OCI-LY7 (cell line): Measurements from ENCODE around the gene SLC44A5. TPM values are rescaled to one million over a fixed set of nuclear protein-coding genes. Genes with fewer than 3 reads are reported as not detected.
"Not testable (repeated sequence)": the region's sequence is repeated elsewhere in the genome, so short reads cannot be mapped to it uniquely, and the experiment has no call there.

ENCODE experiments used
- BruUV-seq: library from RNA; stranded (reverse); fragments of 400-500 nt; replicated peaks from 2 replicates; lab custom pipeline; 2021; lab: Mats Ljungman, UMichigan
- CTCF ChIA-PET: fragments of 300-600 bp; sonication (Branson Sonifier 250); formaldehyde crosslinking; loops from one replicate; lab custom pipeline; 2022; ENCODE audit warnings: antibody characterized with exemption; ENCODE audit not compliant: unreplicated experiment; lab: Charles Lee
- POLR2A ChIA-PET: fragments of 300-600 bp; sonication (Branson Sonifier 250); formaldehyde crosslinking; loops from one replicate; lab custom pipeline; 2022; ENCODE audit warnings: antibody characterized with exemption; lab: Charles Lee
- DNase-seq: peaks from one replicate; pipeline ENCODE4 v3.0.0-alpha.2; 2015; ENCODE audit warnings: low spot score
- H2AFZ ChIP-seq: fragments of 200-600 bp; sonication (generic), shearing (Covaris generic); 2 replicates; pipeline ENCODE4 v1.6.1; 2014; ENCODE audit warnings: mild to moderate bottlenecking, antibody characterized with exemption, low read length, moderate library complexity
- H3K27ac ChIP-seq: fragments of 200-600 bp; sonication (generic); 2 replicates; pipeline ENCODE4 v1.5.1; 2014; ENCODE audit warnings: mixed run types, low read depth, mild to moderate bottlenecking, moderate library complexity, low read length, inconsistent platforms; ENCODE audit not compliant: poor library complexity, severe bottlenecking
- H3K36me3 ChIP-seq: fragments of 200-600 bp; sonication (generic); 2 replicates; pipeline ENCODE4 v1.6.1; 2014; ENCODE audit warnings: mild to moderate bottlenecking, antibody characterized with exemption, low read length, moderate library complexity, mixed read lengths; ENCODE audit not compliant: insufficient read depth
- H3K4me1 ChIP-seq: fragments of 200-600 bp; sonication (generic); 2 replicates; pipeline ENCODE4 v1.5.1; 2014; ENCODE audit warnings: mild to moderate bottlenecking, low read length; ENCODE audit not compliant: insufficient read depth, poor library complexity, severe bottlenecking
- H3K4me2 ChIP-seq: fragments of 200-600 bp; sonication (generic); 2 replicates; pipeline ENCODE4 v1.6.1; 2014; ENCODE audit warnings: mild to moderate bottlenecking, low read length
- H3K4me3 ChIP-seq: fragments of 200-600 bp; sonication (generic); 2 replicates; pipeline ENCODE4 v1.5.1; 2014; ENCODE audit warnings: mild to moderate bottlenecking, low read depth, low read length; ENCODE audit not compliant: poor library complexity, severe bottlenecking
- H3K79me2 ChIP-seq: fragments of 200-600 bp; sonication (generic); 2 replicates; pipeline ENCODE4 v1.6.1; 2016; ENCODE audit warnings: low read depth, mild to moderate bottlenecking, low read length, moderate library complexity, mixed read lengths; ENCODE audit not compliant: insufficient read depth
- H3K9me2 ChIP-seq: fragments of 200-600 bp; sonication (generic); 2 replicates; pipeline ENCODE4 v1.6.1; 2016; ENCODE audit warnings: mild to moderate bottlenecking, low read length, mixed read lengths; ENCODE audit not compliant: insufficient read depth
- H3K9me3 ChIP-seq: fragments of 200-600 bp; sonication (generic); 2 replicates; pipeline ENCODE4 v1.6.1; 2014; ENCODE audit warnings: mild to moderate bottlenecking, mixed run types, low read length, mixed read lengths
- H4K20me1 ChIP-seq: fragments of 200-600 bp; sonication (generic); 2 replicates; pipeline ENCODE4 v1.6.1; 2014; ENCODE audit warnings: mild to moderate bottlenecking, antibody characterized with exemption, low read length, moderate library complexity, mixed read lengths; ENCODE audit not compliant: insufficient read depth
- CTCF ChIP-seq: fragments of 200-600 bp; sonication (generic); conservative IDR thresholded peaks from 2 replicates; pipeline ENCODE4 v1.5.1; 2014; ENCODE audit warnings: mild to moderate bottlenecking, antibody characterized with exemption, low read length, moderate library complexity, mixed read lengths
- EZH2phosphoT487 ChIP-seq: fragments of 200-600 bp; sonication (generic); IDR thresholded peaks from 2 replicates; pipeline ENCODE4 v1.6.1; 2018; ENCODE audit warnings: low read depth, borderline replicate concordance, mild to moderate bottlenecking, mixed run types, antibody characterized with exemption, low read length, moderate library complexity, mixed read lengths
- intact Hi-C: fragments of 100-400 bp; cut with micrococcal nuclease; formaldehyde crosslinking; loops from one replicate; pipeline ENCODE4 v1.10.0; 2022; ENCODE audit not compliant: unreplicated experiment
- total RNA-seq, 2 experiments: library from RNA; depleted of rRNA in 1 of 2; stranded (reverse); fragments of >200 nt in 1 of 2; shearing (Covaris generic) in 1 of 2; gene quantifications; 2 replicates each; pipeline ENCODE4 v1.2.3, GENCODE V29; 2014 to 2022

SLC44A5 gene
- total RNA-seq, 2 experiments from 2014 or later = not detected

GRCh38 chr1:75396260-75396659 is 214.7 kb downstream of the SLC44A5 start:
- H3K36me3 ChIP-seq = no peaks in the 10 kb centered on the region
- H3K4me2 ChIP-seq = no peak overlapping the region
- H4K20me1 ChIP-seq = no peaks in the 10 kb centered on the region
- ChIA-PET CTCF (no interaction called here), POLR2A (interaction anchor here (0.5 to 0.7 kb wide), 3 partner anchors 8 to 75 kb away, joined by 3 read pairs; no protein-coding TSS in a partner anchor)
- BruUV-seq = no TSS peak
- no peak overlapping the region for H3K27ac ChIP-seq
- no peaks in the 10 kb centered on the region for H3K79me2 ChIP-seq
- no peak for TF ChIP-seq CTCF
- TF ChIP-seq EZH2phosphoT487 = no peak
- H3K9me3 ChIP-seq = no peaks in the 10 kb centered on the region
- H3K9me2 ChIP-seq = no peaks in the 10 kb centered on the region
- no peak for DNase-seq
- no peak overlapping the region for H2AFZ ChIP-seq
- no peak overlapping the region for H3K4me3 ChIP-seq
- no peaks in the 10 kb centered on the region for H3K4me1 ChIP-seq
- intact Hi-C loops = no loop called here

- ChIA-PET POLR2A (interaction anchor here (0.8 kb wide), 1 partner anchor 9 kb away, joined by 3 read pairs; no protein-coding TSS in a partner anchor), CTCF (no interaction called here)
- intact Hi-C loops = no loop called here
- no peaks in the 10 kb centered on the region for H3K36me3 ChIP-seq
- H3K9me2 ChIP-seq = no peaks in the 10 kb centered on the region
- H4K20me1 ChIP-seq = no peaks in the 10 kb centered on the region
- no peak overlapping the region for H2AFZ ChIP-seq
- H3K4me2 ChIP-seq = no peak overlapping the region
- no peaks in the 10 kb centered on the region for H3K79me2 ChIP-seq
- TF ChIP-seq CTCF = no peak
- TF ChIP-seq EZH2phosphoT487 = no peak
- H3K4me3 ChIP-seq = no peak overlapping the region
- peak; percentile 4 for DNase-seq
- BruUV-seq = no TSS peak
- no peak overlapping the region for H3K27ac ChIP-seq
- H3K4me1 ChIP-seq = no peaks in the 10 kb centered on the region
- no peaks in the 10 kb centered on the region for H3K9me3 ChIP-seq
Measured at GRCh38 chr1:75394386-75395139, 216.4 kb downstream of the SLC44A5 start.

- Histone ChIP-seq H3K4me3 (no peak overlapping the region), H3K4me2 (no peak overlapping the region), H3K79me2 (no peaks in the 10 kb centered on the region), H3K4me1 (no peaks in the 10 kb centered on the region), H3K27ac (no peak overlapping the region), H4K20me1 (no peaks in the 10 kb centered on the region), H3K9me3 (no peaks in the 10 kb centered on the region), H2AFZ (no peak overlapping the region), H3K9me2 (no peaks in the 10 kb centered on the region), H3K36me3 (no peaks in the 10 kb centered on the region)
- no TSS peak for BruUV-seq
- DNase-seq = no peak
- intact Hi-C loops = no loop called here
- CTCF ChIA-PET = no interaction called here
- POLR2A ChIA-PET = no interaction called here
- TF ChIP-seq EZH2phosphoT487 = no peak
- no peak for TF ChIP-seq CTCF
Measured at GRCh38 chr1:75392278-75392677, 218.6 kb downstream of the SLC44A5 start.

GRCh38 chr1:75375476-75376447 is 235.2 kb downstream of the SLC44A5 start:
- CTCF ChIA-PET, H2AFZ ChIP-seq, H3K79me2 ChIP-seq, H4K20me1 ChIP-seq, BruUV-seq, H3K4me2 ChIP-seq, DNase-seq, H3K4me3 ChIP-seq, intact Hi-C loops, H3K27ac ChIP-seq, POLR2A ChIA-PET, H3K9me2 ChIP-seq, H3K9me3 ChIP-seq, H3K36me3 ChIP-seq, H3K4me1 ChIP-seq: not testable (repeated sequence)
